Measurements from ENCODE around the gene TNIK. TPM values are rescaled to one million over a fixed set of nuclear protein-coding genes. Genes with fewer than 3 reads are reported as not detected.

TNIK gene
- total RNA-seq, 1 donor from 2014 or later: 1.1 TPM

DNA sequence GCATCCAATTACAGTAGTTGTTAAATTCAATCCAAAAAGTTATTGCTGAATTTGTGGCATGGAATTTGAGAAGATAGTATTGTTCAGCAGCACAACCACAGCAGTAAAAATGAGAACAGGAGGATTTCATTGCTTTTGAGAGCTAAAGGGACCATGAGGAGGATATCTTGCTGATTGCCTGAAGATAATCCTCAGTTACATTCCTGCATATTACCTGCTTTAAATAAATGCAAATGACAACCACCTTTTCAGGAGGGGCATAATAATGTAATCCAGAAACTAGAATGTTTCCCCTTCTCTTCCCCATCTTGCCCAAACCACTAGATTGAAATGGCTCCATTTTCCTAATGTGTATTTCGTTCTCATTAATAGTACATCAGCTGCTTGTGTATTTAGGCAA, 398.5 kb downstream of the TNIK start:
- no peak for FAIRE-seq
- TF ChIP-seq, protein P1, sequence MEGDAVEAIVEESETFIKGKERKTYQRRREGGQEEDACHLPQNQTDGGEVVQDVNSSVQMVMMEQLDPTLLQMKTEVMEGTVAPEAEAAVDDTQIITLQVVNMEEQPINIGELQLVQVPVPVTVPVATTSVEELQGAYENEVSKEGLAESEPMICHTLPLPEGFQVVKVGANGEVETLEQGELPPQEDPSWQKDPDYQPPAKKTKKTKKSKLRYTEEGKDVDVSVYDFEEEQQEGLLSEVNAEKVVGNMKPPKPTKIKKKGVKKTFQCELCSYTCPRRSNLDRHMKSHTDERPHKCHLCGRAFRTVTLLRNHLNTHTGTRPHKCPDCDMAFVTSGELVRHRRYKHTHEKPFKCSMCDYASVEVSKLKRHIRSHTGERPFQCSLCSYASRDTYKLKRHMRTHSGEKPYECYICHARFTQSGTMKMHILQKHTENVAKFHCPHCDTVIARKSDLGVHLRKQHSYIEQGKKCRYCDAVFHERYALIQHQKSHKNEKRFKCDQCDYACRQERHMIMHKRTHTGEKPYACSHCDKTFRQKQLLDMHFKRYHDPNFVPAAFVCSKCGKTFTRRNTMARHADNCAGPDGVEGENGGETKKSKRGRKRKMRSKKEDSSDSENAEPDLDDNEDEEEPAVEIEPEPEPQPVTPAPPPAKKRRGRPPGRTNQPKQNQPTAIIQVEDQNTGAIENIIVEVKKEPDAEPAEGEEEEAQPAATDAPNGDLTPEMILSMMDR (IDR thresholded peaks at IDR 0.05; ENCODE audit: insufficient read depth, low read length, severe bottlenecking): no peak
- Histone ChIP-seq H3K4me3 (ENCODE audit: low read depth, low read length) (no peak overlapping the region), H3K36me3 (ENCODE audit: control insufficient read depth, insufficient read depth, low read length) (no peaks in the 10 kb centered on the region), H3K27me3 (ENCODE audit: control insufficient read depth, insufficient read depth, low read length) (no peaks in the 10 kb centered on the region)
- no peak for DNase-seq (ENCODE audit: low read depth)

DNA sequence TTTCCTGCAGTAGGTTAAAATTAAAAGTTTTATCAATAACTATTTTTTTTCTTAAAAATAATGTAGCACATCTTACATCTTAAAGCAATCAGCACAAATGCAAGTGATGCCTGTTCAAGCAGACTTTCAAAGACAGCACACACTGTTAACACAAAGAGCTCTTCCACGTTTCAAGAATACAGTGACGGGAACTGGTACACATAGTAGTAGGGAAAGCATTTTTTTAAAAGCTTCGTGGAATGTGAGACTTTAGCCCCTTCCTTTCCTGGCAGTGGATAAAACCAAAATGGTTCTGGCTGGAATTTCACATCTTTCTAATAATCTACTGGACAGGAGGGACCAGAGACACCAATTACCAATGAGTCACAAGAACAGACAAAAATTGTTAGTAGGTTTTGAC, 400.2 kb downstream of the TNIK start:
- Histone ChIP-seq H3K27me3 (ENCODE audit: control insufficient read depth, insufficient read depth, low read length) (no peaks in the 10 kb centered on the region), H3K4me3 (ENCODE audit: low read depth, low read length) (no peak overlapping the region), H3K36me3 (ENCODE audit: control insufficient read depth, insufficient read depth, low read length) (no peaks in the 10 kb centered on the region)
- DNase-seq (ENCODE audit: low read depth) (no peak), FAIRE-seq (no peak)
- TF ChIP-seq, protein P1 (IDR thresholded peaks at IDR 0.05; ENCODE audit: insufficient read depth, low read length, severe bottlenecking): no peak

DNA sequence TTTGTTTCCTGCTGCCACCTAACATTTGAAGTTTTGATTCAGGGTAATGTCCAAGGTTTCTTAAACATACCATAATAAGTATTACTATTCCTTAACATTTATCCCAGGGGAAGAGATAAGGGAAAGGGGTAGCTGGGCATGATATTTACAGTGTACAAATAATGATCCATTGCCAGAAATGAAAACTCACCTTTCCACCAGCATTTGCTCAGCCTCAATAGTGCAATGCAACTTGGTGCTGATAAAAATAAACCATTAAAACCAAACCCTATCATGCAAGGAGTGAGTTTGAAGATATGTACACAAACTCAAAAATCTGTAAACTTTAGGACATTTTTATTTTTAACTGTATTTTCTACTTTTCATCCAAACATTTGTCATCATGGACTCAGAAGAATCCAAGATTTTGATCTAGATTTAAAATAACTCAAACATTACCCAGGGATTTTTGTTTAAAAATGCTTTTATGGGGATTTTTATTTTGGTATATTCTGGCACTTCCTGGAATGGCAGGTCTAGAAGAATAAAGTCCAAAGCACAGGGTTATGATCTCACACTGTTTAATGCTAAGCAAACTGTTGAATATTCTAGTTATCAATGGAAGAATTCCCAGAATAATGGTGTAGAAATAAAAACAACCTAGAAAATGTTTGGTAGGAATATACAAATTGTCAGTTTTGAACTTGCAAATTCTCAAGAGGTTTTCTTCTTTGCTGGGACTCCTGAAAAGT, 401.2 kb downstream of the TNIK start:
- TF ChIP-seq, protein P1 (IDR thresholded peaks at IDR 0.05; ENCODE audit: insufficient read depth, low read length, severe bottlenecking): no peak
- DNase-seq (ENCODE audit: low read depth) (no peak), FAIRE-seq (no peak)

DNA sequence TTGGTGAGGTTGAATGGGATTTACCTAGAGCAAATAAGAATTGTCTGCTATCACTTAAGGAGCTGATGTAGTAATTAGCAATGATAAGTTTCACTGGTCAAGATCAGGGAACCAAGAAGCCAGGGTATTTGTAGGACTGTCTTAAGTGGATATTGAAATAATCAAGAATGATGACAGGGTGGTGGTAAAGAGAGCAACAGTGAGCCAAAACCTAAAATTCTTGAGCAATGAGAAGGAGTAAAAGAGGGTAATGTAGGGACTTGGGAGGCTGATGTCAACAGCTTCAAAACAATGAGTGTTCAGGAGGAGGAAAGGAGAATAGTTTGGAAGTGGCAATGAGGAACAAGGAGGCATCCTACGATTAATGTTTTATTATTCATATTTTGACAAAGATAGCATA, 402.1 kb downstream of the TNIK start:
- FAIRE-seq (no peak), DNase-seq (ENCODE audit: low read depth) (peak; percentile 7)
- TF ChIP-seq, protein P1 (IDR thresholded peaks at IDR 0.05; ENCODE audit: insufficient read depth, low read length, severe bottlenecking): no peak
- H3K4me3 ChIP-seq (ENCODE audit: low read depth, low read length): no peak overlapping the region
- no peaks in the 10 kb centered on the region for H3K36me3 ChIP-seq (ENCODE audit: control insufficient read depth, insufficient read depth, low read length)
- H3K27me3 ChIP-seq (ENCODE audit: control insufficient read depth, insufficient read depth, low read length): no peaks in the 10 kb centered on the region

More for the DNA sequence above, 401.2 kb downstream of the TNIK start:
- Histone ChIP-seq H3K27me3 (ENCODE audit: control insufficient read depth, insufficient read depth, low read length) (no peaks in the 10 kb centered on the region), H3K36me3 (ENCODE audit: control insufficient read depth, insufficient read depth, low read length) (no peaks in the 10 kb centered on the region), H3K4me3 (ENCODE audit: low read depth, low read length) (no peak overlapping the region)

DNA sequence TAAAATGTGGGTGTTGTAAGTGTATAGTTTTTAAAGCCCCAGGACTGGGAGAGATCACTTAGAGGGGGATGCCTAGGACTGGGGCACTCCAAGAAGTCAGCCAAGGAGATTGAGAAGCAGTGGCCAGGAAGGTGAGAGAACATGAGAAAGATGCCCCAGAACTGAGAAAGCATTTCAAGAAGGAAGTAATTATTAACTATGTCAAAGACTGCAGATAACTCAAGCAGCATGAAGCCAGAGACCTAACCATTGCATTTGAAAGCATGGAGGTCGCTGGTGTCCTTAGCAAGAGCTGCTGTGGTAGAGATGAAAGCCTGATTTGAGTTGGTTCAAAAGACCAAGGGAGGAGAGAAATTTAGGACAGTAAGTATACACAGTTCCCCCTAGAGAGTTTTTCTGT, 403.1 kb downstream of the TNIK start:
- H3K27me3 ChIP-seq (ENCODE audit: control insufficient read depth, insufficient read depth, low read length): no peaks in the 10 kb centered on the region
- FAIRE-seq (no peak), DNase-seq (ENCODE audit: low read depth) (no peak)
- TF ChIP-seq, protein P1 (IDR thresholded peaks at IDR 0.05; ENCODE audit: insufficient read depth, low read length, severe bottlenecking): no peak
- H3K36me3 ChIP-seq (ENCODE audit: control insufficient read depth, insufficient read depth, low read length): no peaks in the 10 kb centered on the region
- H3K4me3 ChIP-seq (ENCODE audit: low read depth, low read length): no peak overlapping the region

DNA sequence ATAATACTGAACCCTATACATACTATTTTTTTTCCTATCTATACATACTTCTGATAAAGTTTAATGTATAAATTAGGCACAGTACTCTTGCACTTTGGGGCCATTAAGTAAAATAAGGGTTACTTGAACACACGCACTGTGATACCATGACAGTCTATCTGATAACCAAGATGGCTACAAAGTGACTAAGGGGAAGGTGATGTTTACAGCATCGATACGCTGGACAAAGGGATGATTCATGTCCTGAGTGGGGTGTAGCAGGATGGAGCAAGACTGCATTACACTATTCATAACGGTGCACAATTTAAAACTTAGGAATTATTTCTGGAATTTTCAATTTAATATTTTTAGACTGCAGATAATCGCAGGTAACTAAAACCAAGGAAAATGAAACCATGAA, 403.7 kb downstream of the TNIK start:
- DNase-seq (ENCODE audit: low read depth) (peak; percentile 88), FAIRE-seq (no peak)
- TF ChIP-seq, protein P1 (IDR thresholded peaks at IDR 0.05; ENCODE audit: insufficient read depth, low read length, severe bottlenecking): no peak

More for the DNA sequence above, 403.7 kb downstream of the TNIK start:
- H3K4me3 ChIP-seq (ENCODE audit: low read depth, low read length): no peak overlapping the region
- no peaks in the 10 kb centered on the region for H3K27me3 ChIP-seq (ENCODE audit: control insufficient read depth, insufficient read depth, low read length)
- H3K36me3 ChIP-seq (ENCODE audit: control insufficient read depth, insufficient read depth, low read length): no peaks in the 10 kb centered on the region
